ENCODE data around the gene INAFM1. TPM values are rescaled to one million over a fixed set of nuclear protein-coding genes. Genes with fewer than 3 reads are reported as not detected.

The INAFM1 gene
- total and polyA plus RNA-seq, 2 experiments from 2014 or later, result 1.9 to 11.9 TPM

GRCh38 chr19:47229676-47230053, 45.0 kb upstream of the INAFM1 start:
- Histone ChIP-seq H2AFZ (no peak overlapping the region), H3K36me3 (replicated peaks; ENCODE audit: insufficient read depth, low read depth) (no peaks in the 10 kb centered on the region), H3K4me3 (peak overlapping the region; percentile 97), H3K79me2 (peaks cover 28% of the 10 kb centered on the region), H3K27me3 (no peaks in the 10 kb centered on the region), H3K4me1 (ENCODE audit: insufficient read depth) (peaks cover 38% of the 10 kb centered on the region), H4K20me1 (ENCODE audit: insufficient read depth, poor library complexity, severe bottlenecking) (peaks cover 2% of the 10 kb centered on the region), H3K27ac (peak overlapping the region; percentile 99), H3K4me2 (peak overlapping the region; percentile 98), H3K9me2 (replicated peaks; ENCODE audit: insufficient read depth) (no peaks in the 10 kb centered on the region), H3K9me3 (ENCODE audit: low read depth) (no peaks in the 10 kb centered on the region)
- peak; percentile 39 for DNase-seq (ENCODE audit: low spot score)
- 12% methylated on average over 9 of the region's 9 CpGs for WGBS (ENCODE audit: low lambda C conversion rate, missing lambda C conversion rate)
- TF ChIP-seq EZH2phosphoT487 (IDR thresholded peaks at IDR 0.05; ENCODE audit: low read depth, severe bottlenecking, unreplicated experiment), result no peak

- peak; percentile 77 for DNase-seq (ENCODE audit: low spot score)
- WGBS (ENCODE audit: low lambda C conversion rate, missing lambda C conversion rate), result 2% methylated on average over 37 of the region's 84 CpGs
- peak overlapping the region; percentile 97 for H3K4me3 ChIP-seq
- peaks cover 38% of the 10 kb centered on the region for H3K4me1 ChIP-seq (ENCODE audit: insufficient read depth)
- H3K79me2 ChIP-seq, result peaks cover 26% of the 10 kb centered on the region
- peaks cover 2% of the 10 kb centered on the region for H4K20me1 ChIP-seq (ENCODE audit: insufficient read depth, poor library complexity, severe bottlenecking)
- no peaks in the 10 kb centered on the region for H3K9me3 ChIP-seq (ENCODE audit: low read depth)
- no peak for TF ChIP-seq EZH2phosphoT487 (IDR thresholded peaks at IDR 0.05; ENCODE audit: low read depth, severe bottlenecking, unreplicated experiment)
- peak; percentile 71 for TF ChIP-seq CTCF (IDR thresholded peaks at IDR 0.05; ENCODE audit: poor library complexity)
- peak overlapping the region; percentile 98 for H3K4me2 ChIP-seq
- H3K27ac ChIP-seq, result peak overlapping the region; percentile 99
- H2AFZ ChIP-seq, result peak overlapping the region; percentile 40
- no peaks in the 10 kb centered on the region for H3K36me3 ChIP-seq (replicated peaks; ENCODE audit: insufficient read depth, low read depth)
- no peaks in the 10 kb centered on the region for H3K9me2 ChIP-seq (replicated peaks; ENCODE audit: insufficient read depth)
- no peaks in the 10 kb centered on the region for H3K27me3 ChIP-seq
These were observed 44.4 kb upstream of the INAFM1 start for GRCh38 chr19:47230054-47230920.

- H3K36me3 ChIP-seq (replicated peaks; ENCODE audit: insufficient read depth, low read depth), result no peaks in the 10 kb centered on the region
- H3K9me2 ChIP-seq (replicated peaks; ENCODE audit: insufficient read depth), result no peaks in the 10 kb centered on the region
- peaks cover 2% of the 10 kb centered on the region for H4K20me1 ChIP-seq (ENCODE audit: insufficient read depth, poor library complexity, severe bottlenecking)
- H2AFZ ChIP-seq, result peak within 1 kb of the TSS; percentile 40
- no peaks in the 10 kb centered on the region for H3K9me3 ChIP-seq (ENCODE audit: low read depth)
- H3K4me1 ChIP-seq (ENCODE audit: insufficient read depth), result peaks cover 38% of the 10 kb centered on the region
- peaks cover 26% of the 10 kb centered on the region for H3K79me2 ChIP-seq
- H3K27ac ChIP-seq, result peak within 1 kb of the TSS; percentile 99
- H3K4me3 ChIP-seq, result peak within 1 kb of the TSS; percentile 97
- no peak for DNase-seq (ENCODE audit: low spot score)
- 4% methylated on average over 9 of the region's 43 CpGs for WGBS (ENCODE audit: low lambda C conversion rate, missing lambda C conversion rate)
- TF ChIP-seq CTCF (IDR thresholded peaks at IDR 0.05; ENCODE audit: poor library complexity), result no peak
- peak within 1 kb of the TSS; percentile 98 for H3K4me2 ChIP-seq
- H3K27me3 ChIP-seq, result no peaks in the 10 kb centered on the region
These were observed 43.8 kb upstream of the INAFM1 start, which contains the start of gene BBC3 for GRCh38 chr19:47230921-47231214. Gene BBC3, minus strand, starts transcription at chr19:47231199. Its CDS starts 2,768 bp downstream, at chr19:47228431.

- peak; percentile 95 for DNase-seq (ENCODE audit: low spot score)
- Histone ChIP-seq H3K4me1 (ENCODE audit: insufficient read depth) (peaks cover 35% of the 10 kb centered on the region), H3K4me2 (peak overlapping the region; percentile 98)
These were observed 43.2 kb upstream of the INAFM1 start for GRCh38 chr19:47231215-47232054.

More at GRCh38 chr19:47231215-47232054, 43.2 kb upstream of the INAFM1 start:
- Histone ChIP-seq H3K27ac (peak overlapping the region; percentile 84), H3K79me2 (peaks cover 26% of the 10 kb centered on the region), H3K4me3 (peak overlapping the region; percentile 30), H3K27me3 (no peaks in the 10 kb centered on the region), H3K36me3 (replicated peaks; ENCODE audit: insufficient read depth, low read depth) (no peaks in the 10 kb centered on the region), H3K9me2 (replicated peaks; ENCODE audit: insufficient read depth) (no peaks in the 10 kb centered on the region), H3K9me3 (ENCODE audit: low read depth) (no peaks in the 10 kb centered on the region), H4K20me1 (ENCODE audit: insufficient read depth, poor library complexity, severe bottlenecking) (peaks cover 2% of the 10 kb centered on the region), H2AFZ (no peak overlapping the region)
- no peak for TF ChIP-seq EZH2phosphoT487 (IDR thresholded peaks at IDR 0.05; ENCODE audit: low read depth, severe bottlenecking, unreplicated experiment)
- TF ChIP-seq CTCF (IDR thresholded peaks at IDR 0.05; ENCODE audit: poor library complexity), result no peak
- TF ChIP-seq EZH2 (IDR thresholded peaks at IDR 0.05; ENCODE audit: borderline replicate concordance), result no peak
- 15% methylated on average over 19 of the region's 51 CpGs for WGBS (ENCODE audit: low lambda C conversion rate, missing lambda C conversion rate)
